Heart right ventricle (tissue), 16 donors: ENCODE measurements around the gene LEMD2. TPM values are rescaled to one million over a fixed set of nuclear protein-coding genes. Genes with fewer than 3 reads are reported as not detected.

ENCODE experiments used
- ATAC-seq, 8 donors: fragments of 200-7000 bp; cut with Tn5 transposase; one replicate each; pipeline ENCODE4 v1.9.1; 2020; ENCODE audit warnings: mild to moderate bottlenecking in 8 of 8, moderate library complexity in 8 of 8, moderate number of reproducible peaks in 1 of 8
- DNase-seq, 2 donors: peaks; one replicate each; pipeline ENCODE4 v3.0.0-alpha.2; 2020
- H3K27ac ChIP-seq, 10 donors: fragments of 200-600 bp; sonication (generic) in 2 of 10; one replicate each; pipeline versions ENCODE4 v1.5.0 to v1.8.0; 2020 to 2022; ENCODE audit warnings: mild to moderate bottlenecking in 3 of 10
- H3K27me3 ChIP-seq, 7 donors: fragments of 200-600 bp; one replicate each; pipeline ENCODE4 v1.8.0; 2021 to 2022; ENCODE audit warnings: mild to moderate bottlenecking in 2 of 7
- H3K36me3 ChIP-seq, 9 donors: fragments of 200-600 bp; sonication (generic) in 1 of 9; one replicate each; pipeline versions ENCODE4 v1.5.0 to v1.8.0; 2020 to 2022; ENCODE audit warnings: mild to moderate bottlenecking in 2 of 9
- H3K4me1 ChIP-seq, 9 donors: fragments of 200-600 bp; sonication (generic) in 1 of 9; one replicate each; pipeline versions ENCODE4 v1.5.0 to v1.8.0; 2020 to 2022; ENCODE audit warnings: mild to moderate bottlenecking in 4 of 9
- H3K4me3 ChIP-seq, 10 donors: fragments of 200-600 bp; sonication (generic) in 2 of 10; one replicate each; pipeline versions ENCODE4 v1.5.0 to v1.8.0; 2020 to 2022; ENCODE audit warnings: mild to moderate bottlenecking in 7 of 10, moderate library complexity in 2 of 10
- H3K9me3 ChIP-seq, 11 donors: fragments of 200-600 bp in 10 of 11; sonication (generic) in 2 of 11; one replicate each; pipeline versions ENCODE4 v1.5.0 to v1.8.0; 2013 to 2022; ENCODE audit warnings: mild to moderate bottlenecking in 2 of 11, control low read depth in 1 of 11, moderate library complexity in 1 of 11
- WGBS, 2 donors: extraction: QIAGEN DNeasy Blood & Tissue Kit; methylation state at CpG; one replicate each; pipeline ENCODE4 v1.1.7; 2013; ENCODE audit warnings: inconsistent platforms in 1 of 2; 5-methylcytosine and 5-hydroxymethylcytosine counted together
- intact Hi-C, 10 donors: fragments of 100-400 bp; cut with DNase I; formaldehyde crosslinking; loops; one replicate each; pipeline versions ENCODE4 v1.11.1 to v1.14.2; 2022
- polyA plus RNA-seq, 2 donors: library from polyadenylated mRNA; stranded (reverse); fragments of 200-250 nt; gene quantifications; one replicate each; pipeline ENCODE4 v1.2.3, GENCODE V29; 2013
- total RNA-seq, 10 donors: library from RNA; stranded (reverse); fragmentation: NEBNext Ultra II Directional in 3 of 10; extraction: Animal tissue kit (Norgen Biotek cat#: 25700) in 3 of 10; gene quantifications; one replicate each; pipeline versions ENCODE4 v1.2.1 to v1.2.4, GENCODE V29; 2021 to 2023
- TF ChIP-seq, protein P1 (sequence below), 9 donors: fragments of 200-600 bp; sonication (generic) in 2 of 9; IDR thresholded peaks; one replicate each; pipeline versions ENCODE4 v1.5.0 to v1.8.0; 2021 to 2022; ENCODE audit warnings: antibody characterized with exemption in 9 of 9, mild to moderate bottlenecking in 5 of 9, moderate library complexity in 1 of 9
- donor health status: Arrhythmogenic right ventricular cardiomyopathy.
- donor health status: ischemic (EF 13 %, LVEDD 7.1; RV severe dilation, severe dysfunction).
- donor health status: healthy with polysubstance abuse.
- donor health status: DM: no; HTN: yes; CAD: no.
- donor health status: DM: no; HTN: no; CAD: no.
- donor health status: ischemic (EF 25% LVEDD 6.9; RV normal size, moderate dysfunction).
- donor health status: ischemic (EF 25% LVEDD 5.7; RV mildly dilated, moderate dysfunction).
- donor health status: healthy.
- donor health status: DM: yes; HTN: yes; CAD: no.
- donor health status: Ischemic cardiomyopathy.
- donor health status: ischemic (EF 35%, LVEDD 5.7; RV mildly dilated, moderate dysfunction).
- donor health status: nonischemic (EF 11% LVEDD 7.7; RV severe dilation, severe dysfunction).
- donor health status: DM: yes; HTN: yes; CAD: no.
- donor health status: PGD.
- donor health status: ischemic (EF 29% LVEDD 5.4; RV normal size, mild dysfunction).
- donor health status: nonischemic (EF 23%, LVEDD 6.1; RV moderate dilation, normal function).

LEMD2 gene
- total and polyA plus RNA-seq, 12 donors: 18.5 to 45.9 (median 27.0) TPM

DNA sequence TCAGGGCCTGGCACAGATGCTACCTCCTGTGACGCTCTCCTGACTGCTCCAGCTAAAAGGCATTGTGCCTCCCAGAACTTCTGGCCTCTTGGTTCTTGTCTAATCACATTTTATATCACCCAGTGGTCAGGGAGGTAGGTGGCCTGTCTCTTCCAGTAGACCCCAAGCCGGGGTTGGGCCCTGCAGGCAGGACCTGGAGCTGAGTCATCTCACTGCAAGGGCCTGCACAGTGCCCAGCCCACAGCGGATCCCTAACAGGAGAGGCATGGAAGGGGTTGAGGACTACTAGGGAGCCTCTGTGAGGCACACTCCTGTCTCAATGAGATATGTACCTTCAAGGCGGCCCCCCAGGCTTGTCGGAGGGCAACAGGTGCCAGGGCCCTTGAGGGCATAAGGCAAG lies 6.4 kb downstream of the LEMD2 start:
- no peak for DNase-seq
- no peaks in the 10 kb centered on the region for H3K27me3 ChIP-seq
- TF ChIP-seq, protein P1, sequence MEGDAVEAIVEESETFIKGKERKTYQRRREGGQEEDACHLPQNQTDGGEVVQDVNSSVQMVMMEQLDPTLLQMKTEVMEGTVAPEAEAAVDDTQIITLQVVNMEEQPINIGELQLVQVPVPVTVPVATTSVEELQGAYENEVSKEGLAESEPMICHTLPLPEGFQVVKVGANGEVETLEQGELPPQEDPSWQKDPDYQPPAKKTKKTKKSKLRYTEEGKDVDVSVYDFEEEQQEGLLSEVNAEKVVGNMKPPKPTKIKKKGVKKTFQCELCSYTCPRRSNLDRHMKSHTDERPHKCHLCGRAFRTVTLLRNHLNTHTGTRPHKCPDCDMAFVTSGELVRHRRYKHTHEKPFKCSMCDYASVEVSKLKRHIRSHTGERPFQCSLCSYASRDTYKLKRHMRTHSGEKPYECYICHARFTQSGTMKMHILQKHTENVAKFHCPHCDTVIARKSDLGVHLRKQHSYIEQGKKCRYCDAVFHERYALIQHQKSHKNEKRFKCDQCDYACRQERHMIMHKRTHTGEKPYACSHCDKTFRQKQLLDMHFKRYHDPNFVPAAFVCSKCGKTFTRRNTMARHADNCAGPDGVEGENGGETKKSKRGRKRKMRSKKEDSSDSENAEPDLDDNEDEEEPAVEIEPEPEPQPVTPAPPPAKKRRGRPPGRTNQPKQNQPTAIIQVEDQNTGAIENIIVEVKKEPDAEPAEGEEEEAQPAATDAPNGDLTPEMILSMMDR (IDR thresholded peaks at IDR 0.05): no peak
- no peaks in the 10 kb centered on the region for H3K9me3 ChIP-seq
- peaks cover 0 to 94% (median 56%) of the 10 kb centered on the region in 9 donors for H3K36me3 ChIP-seq
- WGBS, 2 donors: 97 to 98% methylated on average over 5 of the region's 5 CpGs
- no peak for ATAC-seq
- peak overlapping the region in 1 of 10 donors; percentile 4 for H3K27ac ChIP-seq
- no peak overlapping the region for H3K4me3 ChIP-seq
- peaks cover 14 to 75% (median 57%) of the 10 kb centered on the region in 9 donors for H3K4me1 ChIP-seq
- intact Hi-C loops: no loop called here

- TF ChIP-seq, protein P1 (IDR thresholded peaks at IDR 0.05): no peak
- intact Hi-C loops: no loop called here
- peak in 7 of 8 donors; percentile 40 to 76 (median 61) for ATAC-seq
- DNase-seq: peak in 1 of 2 donors; percentile 45
- Histone ChIP-seq H3K36me3 (peaks cover 0 to 100% (median 68%) of the 10 kb centered on the region in 9 donors), H3K27ac (peak overlapping the region in 8 of 10 donors; percentile 4 to 60 (median 10)), H3K27me3 (no peaks in the 10 kb centered on the region), H3K4me3 (no peak overlapping the region), H3K4me1 (peaks cover 9 to 63% (median 45%) of the 10 kb centered on the region in 9 donors), H3K9me3 (no peaks in the 10 kb centered on the region)
- 57 to 58% methylated on average over 16 of the region's 16 CpGs for WGBS, 2 donors
These were observed 7.6 kb downstream of the LEMD2 start for GRCh38 chr6:33781131-33781975.

DNA sequence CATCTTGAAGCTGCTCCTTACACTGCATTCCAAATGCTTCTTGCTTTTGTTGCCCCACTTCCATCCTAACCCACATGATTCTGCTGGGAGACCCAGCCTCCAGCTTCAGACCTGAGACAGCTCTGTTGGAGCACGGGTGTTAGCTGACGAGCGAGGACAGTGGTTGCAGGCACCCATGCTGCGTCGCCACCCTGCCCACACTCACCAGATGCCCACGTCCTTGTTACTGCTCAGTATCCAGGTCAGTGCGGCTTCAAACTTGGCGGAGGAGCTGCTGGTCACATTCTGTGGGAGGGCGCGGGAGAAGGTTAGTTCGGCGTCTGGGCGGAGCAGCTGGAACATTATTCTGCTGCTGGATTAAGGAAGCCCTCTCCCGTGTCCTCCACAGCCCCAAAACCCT lies 9.0 kb downstream of the LEMD2 start:
- peaks cover 8 to 100% (median 76%) of the 10 kb centered on the region in 9 donors for H3K36me3 ChIP-seq
- H3K4me1 ChIP-seq: peaks cover 7 to 48% (median 30%) of the 10 kb centered on the region in 9 donors
- H3K27ac ChIP-seq: peak overlapping the region in 1 of 10 donors; percentile 4
- no peak for DNase-seq
- H3K9me3 ChIP-seq: no peaks in the 10 kb centered on the region
- intact Hi-C loops: loop anchor here in 1 of 10 donors (1.0 kb wide), 1 partner anchor 57 kb away; no protein-coding TSS in a partner anchor
- 73 to 81% methylated on average over 14 of the region's 14 CpGs for WGBS, 2 donors
- H3K4me3 ChIP-seq: no peak overlapping the region
- no peak for ATAC-seq
- TF ChIP-seq, protein P1 (IDR thresholded peaks at IDR 0.05): no peak
- H3K27me3 ChIP-seq: no peaks in the 10 kb centered on the region

GRCh38 chr6:33779290-33779689 lies 9.6 kb downstream of the LEMD2 start:
- DNase-seq: no peak
- WGBS, 2 donors: 85 to 86% methylated on average over 7 of the region's 7 CpGs
- Histone ChIP-seq H3K4me1 (peaks cover 7 to 42% (median 24%) of the 10 kb centered on the region in 9 donors), H3K9me3 (no peaks in the 10 kb centered on the region), H3K36me3 (peaks cover 8 to 100% (median 80%) of the 10 kb centered on the region in 9 donors), H3K27me3 (no peaks in the 10 kb centered on the region), H3K4me3 (no peak overlapping the region), H3K27ac (no peak overlapping the region)
- ATAC-seq: no peak
- TF ChIP-seq, protein P1 (IDR thresholded peaks at IDR 0.05): no peak
- intact Hi-C loops: no loop called here
